WERI-Rb-1 (cell line): ENCODE measurements around the gene HIF3A.
"Not testable (repeated sequence)": the region's sequence is repeated elsewhere in the genome, so short reads cannot be mapped to it uniquely, and the experiment has no call there.

Experiments used
- DNase-seq: peaks from one replicate; pipeline ENCODE4 v3.0.0-alpha.2; 2020
- H3K27ac ChIP-seq: fragments of 250-450 bp; sonication (Bioruptor Pico); 2 replicates; pipeline ENCODE4 v1.5.1; 2020; ENCODE audit warnings: mild to moderate bottlenecking, moderate library complexity
- H3K27me3 ChIP-seq: fragments of 250-450 bp; sonication (Bioruptor Pico); 2 replicates; pipeline ENCODE4 v1.5.1; 2021; ENCODE audit warnings: mild to moderate bottlenecking, low read depth, moderate library complexity; ENCODE audit not compliant: insufficient read depth, severe bottlenecking
- H3K36me3 ChIP-seq: fragments of 250-450 bp; sonication (Bioruptor Pico); 2 replicates; pipeline ENCODE4 v1.5.1; 2020; ENCODE audit warnings: mild to moderate bottlenecking, moderate library complexity
- H3K4me3 ChIP-seq: 2 replicates; pipeline ENCODE4 v1.5.1; 2011; ENCODE audit warnings: low read depth, mild to moderate bottlenecking, control low read depth, low read length
- H3K9me3 ChIP-seq: fragments of 250-450 bp; sonication (Bioruptor Pico); 2 replicates; pipeline ENCODE4 v1.5.1; 2021; ENCODE audit warnings: mild to moderate bottlenecking, moderate library complexity; ENCODE audit not compliant: severe bottlenecking
- CTCF ChIP-seq: IDR thresholded peaks from 2 replicates; pipeline ENCODE4 v1.5.1; 2011; ENCODE audit warnings: low read depth, mild to moderate bottlenecking, control low read depth, inconsistent platforms, low read length

HIF3A gene

GRCh38 chr19:46306501-46306900 lies 9.7 kb downstream of the HIF3A start:
- Histone ChIP-seq H3K9me3 (peaks cover 5% of the 10 kb centered on the region), H3K27me3 (no peaks in the 10 kb centered on the region), H3K36me3 (no peaks in the 10 kb centered on the region), H3K27ac (no peak overlapping the region), H3K4me3 (no peak overlapping the region)
- no peak for TF ChIP-seq CTCF
- no peak for DNase-seq

GRCh38 chr19:46308510-46308909 lies 11.7 kb downstream of the HIF3A start:
- Histone ChIP-seq H3K9me3 (peaks cover 5% of the 10 kb centered on the region), H3K4me3 (no peak overlapping the region), H3K27ac (no peak overlapping the region), H3K27me3 (no peaks in the 10 kb centered on the region), H3K36me3 (no peaks in the 10 kb centered on the region)
- DNase-seq: no peak
- no peak for TF ChIP-seq CTCF

- Histone ChIP-seq H3K27me3 (no peaks in the 10 kb centered on the region), H3K36me3 (no peaks in the 10 kb centered on the region), H3K27ac (no peak overlapping the region), H3K4me3 (no peak overlapping the region), H3K9me3 (peaks cover 5% of the 10 kb centered on the region)
- TF ChIP-seq CTCF: no peak
- no peak for DNase-seq
These were observed 12.2 kb downstream of the HIF3A start for GRCh38 chr19:46309056-46309455.

GRCh38 chr19:46311444-46311843 lies 14.6 kb downstream of the HIF3A start:
- no peak for TF ChIP-seq CTCF
- no peak for DNase-seq
- no peaks in the 10 kb centered on the region for H3K36me3 ChIP-seq

GRCh38 chr19:46313540-46314469 lies 17.0 kb downstream of the HIF3A start:
- not testable (repeated sequence) for H3K27me3 ChIP-seq, H3K4me3 ChIP-seq, DNase-seq, H3K36me3 ChIP-seq, H3K27ac ChIP-seq, H3K9me3 ChIP-seq

More at GRCh38 chr19:46311444-46311843, 14.6 kb downstream of the HIF3A start:
- no peak overlapping the region for H3K4me3 ChIP-seq
- H3K27ac ChIP-seq: no peak overlapping the region
- H3K9me3 ChIP-seq: peaks cover 2% of the 10 kb centered on the region
- no peaks in the 10 kb centered on the region for H3K27me3 ChIP-seq

GRCh38 chr19:46317339-46317738 lies 20.5 kb downstream of the HIF3A start:
- Histone ChIP-seq H3K36me3 (no peaks in the 10 kb centered on the region), H3K27me3 (no peaks in the 10 kb centered on the region), H3K9me3 (no peaks in the 10 kb centered on the region), H3K4me3 (no peak overlapping the region), H3K27ac (no peak overlapping the region)
- no peak for TF ChIP-seq CTCF
- DNase-seq: no peak
